H1 (cell line): ENCODE results near the gene ZMIZ1. TPM values are rescaled to one million over a fixed set of nuclear protein-coding genes. Genes with fewer than 3 reads are reported as not detected.

Experiments
- CTCF ChIA-PET: fragments of 300-600 bp; sonication (Branson Sonifier 250); formaldehyde crosslinking; loops from one replicate; lab custom pipeline; 2021; ENCODE audit not compliant: partially characterized antibody; lab: Charles Lee
- POLR2A ChIA-PET: fragments of 300-600 bp; sonication (Branson Sonifier 250); formaldehyde crosslinking; loops from one replicate; lab custom pipeline; 2021; ENCODE audit warnings: inconsistent platforms; ENCODE audit not compliant: partially characterized antibody; lab: Charles Lee
- DNase-seq, 2 experiments: peaks; one replicate each; pipeline versions ENCODE4 v3.0.0 to v3.0.0-alpha.2; 2010 to 2022; ENCODE audit warnings: low spot score in 2 of 2, low read depth in 1 of 2, mixed read lengths in 1 of 2
- FAIRE-seq: peaks from 2 replicates; lab custom pipeline; 2011; peaks lifted over from hg19 to GRCh38; lab: Jason Lieb, UNC
- H2AFZ ChIP-seq: 2 replicates; pipeline ENCODE4 v1.8.1; 2012; ENCODE audit warnings: low read length, inconsistent platforms
- H2AK5ac ChIP-seq: 2 replicates; pipeline ENCODE4 v1.6.1; 2013; ENCODE audit warnings: low read depth, low read length
- H2BK120ac ChIP-seq: replicated peaks from 2 replicates; pipeline ENCODE3; 2013; ENCODE audit warnings: low read depth, low read length, inconsistent platforms
- H2BK12ac ChIP-seq: 2 replicates; pipeline ENCODE4 v1.6.1; 2013; ENCODE audit warnings: low read depth, low read length
- H2BK15ac ChIP-seq: 2 replicates; pipeline ENCODE4 v1.6.1; 2013; ENCODE audit warnings: low read length
- H2BK20ac ChIP-seq: 2 replicates; pipeline ENCODE4 v1.6.1; 2013; ENCODE audit warnings: low read length
- H2BK5ac ChIP-seq: 2 replicates; pipeline ENCODE4 v1.6.1; 2013; ENCODE audit warnings: low read depth, low read length
- H3K14ac ChIP-seq: 2 replicates; pipeline ENCODE4 v1.6.1; 2013; ENCODE audit warnings: inconsistent platforms; ENCODE audit not compliant: insufficient read length
- H3K18ac ChIP-seq: 2 replicates; pipeline ENCODE4 v1.6.1; 2013; ENCODE audit warnings: low read length; ENCODE audit errors: extremely low read depth
- H3K23ac ChIP-seq: 2 replicates; pipeline ENCODE4 v1.6.1; 2013; ENCODE audit warnings: inconsistent platforms; ENCODE audit not compliant: insufficient read length
- H3K23me2 ChIP-seq: 2 replicates; pipeline ENCODE4 v1.6.1; 2013; ENCODE audit warnings: low read depth, low read length
- H3K27ac ChIP-seq: 2 replicates; pipeline ENCODE4 v1.6.1; 2011; ENCODE audit warnings: low read depth, low read length, inconsistent platforms
- H3K27me3 ChIP-seq, 4 experiments: replicated peaks in 1 of 4; 1 replicate in 1 of 4; 2 replicates in 3 of 4; pipeline versions ENCODE4 v1.6.1 to v1.8.1; 2011 to 2013; ENCODE audit warnings: low read length in 3 of 4, mild to moderate bottlenecking in 3 of 4, inconsistent platforms in 2 of 4, mixed read lengths in 2 of 4, moderate library complexity in 1 of 4; ENCODE audit not compliant: control insufficient read depth in 3 of 4, insufficient read depth in 3 of 4; ENCODE audit errors: extremely low read depth in 1 of 4
- H3K36me3 ChIP-seq, 4 experiments: 2 replicates each; pipeline versions ENCODE4 v1.6.1 to v1.8.1; 2011 to 2013; ENCODE audit warnings: mild to moderate bottlenecking in 4 of 4, low read length in 3 of 4, moderate library complexity in 2 of 4, control low read depth in 1 of 4, inconsistent platforms in 1 of 4; ENCODE audit not compliant: insufficient read depth in 4 of 4, control insufficient read depth in 2 of 4
- H3K4ac ChIP-seq: replicated peaks from 2 replicates; pipeline ENCODE3; 2013; ENCODE audit warnings: low read length, low read depth, mixed read lengths, inconsistent platforms; ENCODE audit not compliant: insufficient read length
- H3K4me1 ChIP-seq, 4 experiments: replicated peaks in 1 of 4; 1 replicate in 1 of 4; 2 replicates in 3 of 4; pipeline versions ENCODE4 v1.6.1 to v1.8.1; 2011 to 2013; ENCODE audit warnings: low read length in 3 of 4, inconsistent platforms in 2 of 4, mixed read lengths in 1 of 4; ENCODE audit not compliant: insufficient read depth in 4 of 4, control insufficient read depth in 3 of 4
- H3K4me2 ChIP-seq, 2 experiments: 2 replicates each; pipeline versions ENCODE4 v1.6.1 to v1.8.1; 2011 to 2013; ENCODE audit warnings: low read depth in 2 of 2, low read length in 2 of 2, control low read depth in 1 of 2, inconsistent platforms in 1 of 2, mild to moderate bottlenecking in 1 of 2; ENCODE audit not compliant: insufficient read depth in 1 of 2
- H3K4me3 ChIP-seq, 4 experiments: fragments of 200-600, 300-600 bp in 1 of 4; sonication (generic), shearing (Covaris generic), sonication (Bioruptor Twin) in 1 of 4; 2 replicates each; pipeline versions ENCODE4 v1.5.1 to v1.8.1; 2011 to 2016; ENCODE audit warnings: low read length in 4 of 4, low read depth in 3 of 4, control low read depth in 2 of 4, inconsistent platforms in 2 of 4, mild to moderate bottlenecking in 2 of 4, mixed read lengths in 1 of 4, moderate library complexity in 1 of 4; ENCODE audit not compliant: insufficient read depth in 2 of 4; ENCODE audit errors: extremely low read depth in 1 of 4
- H3K56ac ChIP-seq: replicated peaks from 2 replicates; pipeline ENCODE3; 2013; ENCODE audit warnings: low read depth, mild to moderate bottlenecking, mixed read lengths, low read length, inconsistent platforms; ENCODE audit not compliant: insufficient read length
- H3K79me1 ChIP-seq: 2 replicates; pipeline ENCODE4 v1.6.1; 2013; ENCODE audit warnings: low read depth, low read length, control low read depth
- H3K79me2 ChIP-seq, 2 experiments: 2 replicates each; pipeline versions ENCODE4 v1.6.1 to v1.8.1; 2012 to 2013; ENCODE audit warnings: low read length in 2 of 2, mild to moderate bottlenecking in 2 of 2, inconsistent platforms in 1 of 2; ENCODE audit not compliant: insufficient read depth in 2 of 2, control insufficient read depth in 1 of 2
- H3K9ac ChIP-seq, 4 experiments: replicated peaks in 1 of 4; 1 replicate in 1 of 4; 2 replicates in 3 of 4; pipeline versions ENCODE4 v1.6.1 to v1.8.1; 2011 to 2013; ENCODE audit warnings: low read depth in 3 of 4, low read length in 3 of 4, control low read depth in 2 of 4, mild to moderate bottlenecking in 2 of 4, moderate library complexity in 2 of 4, inconsistent platforms in 1 of 4; ENCODE audit errors: extremely low read depth in 1 of 4
- H3K9me3 ChIP-seq, 2 experiments: 2 replicates each; pipeline versions ENCODE4 v1.6.1 to v1.8.1; 2012 to 2013; ENCODE audit warnings: mild to moderate bottlenecking in 2 of 2, moderate library complexity in 2 of 2, control low read depth in 1 of 2, inconsistent platforms in 1 of 2, low read depth in 1 of 2, low read length in 1 of 2, mixed read lengths in 1 of 2; ENCODE audit not compliant: insufficient read depth in 2 of 2
- H4K20me1 ChIP-seq, 2 experiments: replicated peaks in 1 of 2; 2 replicates each; pipeline versions ENCODE3 to v1.8.1; 2011 to 2013; ENCODE audit warnings: inconsistent platforms in 2 of 2, low read length in 2 of 2, mild to moderate bottlenecking in 1 of 2; ENCODE audit not compliant: insufficient read depth in 2 of 2, control insufficient read depth in 1 of 2
- H4K5ac ChIP-seq: 2 replicates; pipeline ENCODE4 v1.6.1; 2013; ENCODE audit warnings: low read length, low read depth, mixed read lengths, inconsistent platforms; ENCODE audit not compliant: insufficient read length
- H4K8ac ChIP-seq: 2 replicates; pipeline ENCODE4 v1.8.0; 2013; ENCODE audit warnings: mild to moderate bottlenecking, moderate library complexity, low read length, inconsistent platforms; ENCODE audit not compliant: insufficient read depth; ENCODE audit errors: extremely low read depth
- H4K91ac ChIP-seq: replicated peaks from 2 replicates; pipeline ENCODE3; 2013; ENCODE audit warnings: low read length, mixed read lengths, inconsistent platforms; ENCODE audit not compliant: insufficient read length
- EZH2 ChIP-seq: fragments of 200-600 bp; sonication (generic); IDR thresholded peaks from 2 replicates; pipeline ENCODE4 v1.7.1; 2012; ENCODE audit warnings: low read depth, mild to moderate bottlenecking, moderate library complexity, low read length, inconsistent platforms; ENCODE audit not compliant: severe bottlenecking
- KDM5A ChIP-seq: fragments of 200-600 bp; IDR thresholded peaks from 2 replicates; pipeline ENCODE4 v1.7.1; 2012; ENCODE audit warnings: mild to moderate bottlenecking, low read length, inconsistent platforms, mixed read lengths
- WGBS, 2 experiments: shearing (Covaris generic) in 1 of 2; methylation state at CpG; one replicate each; pipeline versions ENCODE4 v1.1.6 to v1.1.7; 2013 to 2015; ENCODE audit warnings: low lambda C conversion rate in 2 of 2, mixed read lengths in 2 of 2, inconsistent platforms in 1 of 2, low coverage in 1 of 2, missing lambda C conversion rate in 1 of 2; ENCODE audit not compliant: insufficient replicate concordance in 2 of 2, insufficient coverage in 1 of 2, insufficient read length in 1 of 2; ENCODE audit errors: extremely low coverage in 1 of 2, missing lambda C conversion rate in 1 of 2; 5-methylcytosine and 5-hydroxymethylcytosine counted together
- polyA plus RNA-seq, 7 experiments: library from polyadenylated mRNA; depleted of rRNA in 3 of 7; stranded (reverse) in 5 of 7; unstranded in 2 of 7; fragments of >200 nt in 5 of 7; fragments of 200-250 nt in 2 of 7; gene quantifications; 1 replicate in 5 of 7; 2 replicates in 1 of 7; 4 replicates in 1 of 7; pipeline versions ENCODE4 v1.2.1 to v1.2.3, GENCODE V29; 2011 to 2013; ENCODE audit warnings: missing spikeins in 2 of 7, mixed read lengths in 2 of 7
- total RNA-seq: library from RNA; stranded (reverse); fragmentation: NEBNext Ultra II Directional; extraction: Animal tissue kit (Norgen Biotek cat#: 25700); gene quantifications from 2 replicates; pipeline ENCODE4 v1.2.1, GENCODE V29; 2021

The ZMIZ1 gene
- total and polyA plus RNA-seq, 2 of the 8 experiments (the other 6 are each of a cell fraction or from before 2014, with no cell fraction given) = 8.1 to 28.0 TPM

DNA sequence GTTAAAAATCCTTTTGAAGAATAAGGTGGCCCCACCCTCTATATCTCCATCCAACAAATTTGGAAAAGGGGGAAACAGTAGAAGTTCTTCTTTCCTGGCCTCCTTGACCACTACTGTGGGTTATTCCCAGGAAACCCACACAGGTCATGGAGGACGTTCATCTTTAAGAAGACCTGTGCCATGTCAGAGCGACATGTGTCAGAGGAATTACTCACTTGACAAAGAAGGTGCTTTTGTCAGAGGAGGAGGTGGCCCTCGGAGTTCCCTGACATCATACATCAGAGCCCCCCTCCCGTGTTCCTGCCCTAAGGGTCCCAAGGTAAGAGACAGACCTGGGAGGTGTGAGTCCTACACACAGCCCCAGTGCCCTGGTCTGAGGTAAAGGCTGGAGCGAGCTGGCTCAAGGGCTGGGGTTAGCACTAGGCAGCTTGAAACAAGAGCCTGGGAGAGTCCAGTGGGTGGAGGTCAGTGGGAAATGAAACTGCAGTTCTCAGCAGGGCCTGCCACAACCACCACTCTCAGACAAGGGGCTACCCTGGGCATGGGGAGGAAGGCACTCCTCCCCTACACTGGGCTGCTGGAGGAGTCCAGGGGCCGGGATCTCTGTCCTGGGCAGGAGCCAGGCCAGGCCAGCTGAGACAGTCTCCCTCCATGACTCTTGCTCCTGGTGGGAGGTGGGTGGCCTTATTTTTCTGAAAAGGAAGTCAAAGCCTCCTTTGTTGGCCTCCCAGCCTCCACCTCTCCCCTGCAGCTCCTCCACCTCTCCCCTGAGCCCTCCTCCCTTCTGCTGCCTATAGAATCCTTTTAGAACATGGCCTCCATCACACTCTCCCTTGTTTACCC is 21.8 kb upstream of the ZMIZ1 start:
- H3K23ac ChIP-seq = no peak overlapping the region
- H3K27ac ChIP-seq = no peak overlapping the region

More for the DNA sequence above, 21.8 kb upstream of the ZMIZ1 start:
- Histone ChIP-seq H3K79me2 (no peaks in the 10 kb centered on the region), H3K14ac (no peak overlapping the region), H2AK5ac (no peak overlapping the region), H3K4me1 (peaks cover 3 to 13% (median 9%) of the 10 kb centered on the region in 4 experiments; a peak in 6 of 7 replicates), H2BK12ac (no peak overlapping the region), H3K9ac (no peak overlapping the region), H3K4me2 (no peak overlapping the region), H3K23me2 (no peaks in the 10 kb centered on the region), H2BK20ac (no peak overlapping the region), H4K5ac (no peak overlapping the region), H2AFZ (no peak overlapping the region), H4K20me1 (peaks cover 0 to 3% of the 10 kb centered on the region in 2 experiments), H4K91ac (no peak overlapping the region), H3K4ac (no peak overlapping the region), H2BK5ac (no peak overlapping the region), H3K4me3 (no peak overlapping the region), H3K79me1 (no peaks in the 10 kb centered on the region), H3K9me3 (no peaks in the 10 kb centered on the region), H3K36me3 (no peaks in the 10 kb centered on the region), H3K27me3 (no peaks in the 10 kb centered on the region), H2BK120ac (no peak overlapping the region), H3K56ac (no peak overlapping the region), H3K18ac (no peak overlapping the region), H4K8ac (no peak overlapping the region), H2BK15ac (no peak overlapping the region)
- ChIA-PET POLR2A (interaction anchor here (1.0 kb wide), 1 partner anchor 8 kb away, joined by 4 read pairs; no protein-coding TSS in a partner anchor), CTCF (interaction anchor here (0.9 to 3.0 kb wide), 5 partner anchors 9 to 151 kb away, joined by 3 to 10 read pairs (median 3); no protein-coding TSS in a partner anchor)
- TF ChIP-seq EZH2 (no peak), KDM5A (no peak)
- DNase-seq (no peak), FAIRE-seq (no peak)
- WGBS, 2 experiments = 88% methylated on average over 6 of the region's 6 CpGs; no CpG with 5 or more reads in 1 of the 2 experiments
